CD4-positive, alpha-beta T cell treated with Interleukin-21 for 1 hour (primary cell): ENCODE data around the gene KANSL1L.

Experiments
- DNase-seq: peaks from one replicate; pipeline ENCODE4 v3.0.0-alpha.2; 2020

The KANSL1L gene

GRCh38 chr2:209990838-209991237, 180.4 kb downstream of the KANSL1L start:
- no peak for DNase-seq

GRCh38 chr2:209988010-209988409, 183.2 kb downstream of the KANSL1L start:
- no peak for DNase-seq

- DNase-seq: no peak
Observed at GRCh38 chr2:209986415-209986814, 184.8 kb downstream of the KANSL1L start.

GRCh38 chr2:209985874-209986273, 185.3 kb downstream of the KANSL1L start:
- no peak for DNase-seq

- DNase-seq: no peak
Observed at GRCh38 chr2:209984291-209984690, 186.9 kb downstream of the KANSL1L start.

- DNase-seq: peak; percentile 58
Observed at GRCh38 chr2:209977386-209978239, 193.6 kb downstream of the KANSL1L start.

GRCh38 chr2:209976698-209977385, 194.4 kb downstream of the KANSL1L start:
- no peak for DNase-seq

- DNase-seq: no peak
Observed at GRCh38 chr2:209974576-209974975, 196.6 kb downstream of the KANSL1L start.

GRCh38 chr2:209973328-209973727, 197.9 kb downstream of the KANSL1L start:
- DNase-seq: no peak
